WERI-Rb-1 (cell line): ENCODE measurements around the gene IL1RAPL1.

ENCODE experiments used
- DNase-seq: peaks from one replicate; pipeline ENCODE4 v3.0.0-alpha.2; 2020
- H3K27ac ChIP-seq: fragments of 250-450 bp; sonication (Bioruptor Pico); 2 replicates; pipeline ENCODE4 v1.5.1; 2020; ENCODE audit warnings: mild to moderate bottlenecking, moderate library complexity
- H3K27me3 ChIP-seq: fragments of 250-450 bp; sonication (Bioruptor Pico); 2 replicates; pipeline ENCODE4 v1.5.1; 2021; ENCODE audit warnings: mild to moderate bottlenecking, low read depth, moderate library complexity; ENCODE audit not compliant: insufficient read depth, severe bottlenecking
- H3K36me3 ChIP-seq: fragments of 250-450 bp; sonication (Bioruptor Pico); 2 replicates; pipeline ENCODE4 v1.5.1; 2020; ENCODE audit warnings: mild to moderate bottlenecking, moderate library complexity
- H3K4me3 ChIP-seq: 2 replicates; pipeline ENCODE4 v1.5.1; 2011; ENCODE audit warnings: low read depth, mild to moderate bottlenecking, control low read depth, low read length
- H3K9me3 ChIP-seq: fragments of 250-450 bp; sonication (Bioruptor Pico); 2 replicates; pipeline ENCODE4 v1.5.1; 2021; ENCODE audit warnings: mild to moderate bottlenecking, moderate library complexity; ENCODE audit not compliant: severe bottlenecking
- CTCF ChIP-seq: IDR thresholded peaks from 2 replicates; pipeline ENCODE4 v1.5.1; 2011; ENCODE audit warnings: low read depth, mild to moderate bottlenecking, control low read depth, inconsistent platforms, low read length

Gene IL1RAPL1

DNA sequence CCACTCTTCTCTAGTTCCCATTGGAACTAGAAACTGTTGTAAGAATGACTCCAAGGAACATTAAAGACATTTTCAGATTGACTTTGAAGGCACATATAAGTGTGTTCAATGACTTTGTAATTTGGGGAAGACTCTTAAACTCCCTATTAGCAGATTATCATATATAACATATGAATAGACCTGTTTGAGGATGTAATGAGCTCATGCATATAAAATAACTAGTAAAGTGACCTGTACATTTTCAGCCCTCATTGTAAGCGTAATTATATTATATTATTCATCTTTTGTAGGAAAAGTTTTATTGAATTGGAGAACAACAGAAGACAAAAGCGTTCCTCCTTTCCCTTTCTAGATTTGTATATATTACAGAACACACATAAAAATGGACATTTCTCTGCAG, 455.1 kb downstream of the IL1RAPL1 start:
- Histone ChIP-seq H3K9me3 (no peaks in the 10 kb centered on the region), H3K4me3 (no peak overlapping the region), H3K27me3 (no peaks in the 10 kb centered on the region), H3K36me3 (no peaks in the 10 kb centered on the region), H3K27ac (no peak overlapping the region)
- no peak for TF ChIP-seq CTCF
- no peak for DNase-seq

DNA sequence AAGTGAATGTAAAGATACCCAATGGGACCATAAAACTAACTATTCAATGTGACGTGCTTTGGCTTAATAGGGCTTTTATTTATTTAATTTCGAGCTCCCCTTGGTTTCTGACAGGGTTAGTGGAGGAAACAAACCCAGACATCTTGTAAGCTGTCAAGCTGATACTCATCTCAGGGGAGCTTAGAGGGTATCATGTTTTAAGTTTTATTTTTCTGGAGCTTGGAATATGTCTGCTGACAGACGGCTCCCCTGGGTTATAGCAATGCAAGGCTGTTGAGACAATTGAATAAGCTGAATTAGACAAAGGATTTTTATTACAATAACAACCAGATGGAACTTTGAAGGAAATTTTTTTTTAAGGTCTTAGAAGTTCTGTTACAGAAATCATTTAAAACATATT, 456.5 kb downstream of the IL1RAPL1 start:
- no peaks in the 10 kb centered on the region for H3K27me3 ChIP-seq
- no peak overlapping the region for H3K4me3 ChIP-seq
- no peak overlapping the region for H3K27ac ChIP-seq
- H3K36me3 ChIP-seq, result no peaks in the 10 kb centered on the region
- no peak for DNase-seq
- no peaks in the 10 kb centered on the region for H3K9me3 ChIP-seq
- no peak for TF ChIP-seq CTCF

DNA sequence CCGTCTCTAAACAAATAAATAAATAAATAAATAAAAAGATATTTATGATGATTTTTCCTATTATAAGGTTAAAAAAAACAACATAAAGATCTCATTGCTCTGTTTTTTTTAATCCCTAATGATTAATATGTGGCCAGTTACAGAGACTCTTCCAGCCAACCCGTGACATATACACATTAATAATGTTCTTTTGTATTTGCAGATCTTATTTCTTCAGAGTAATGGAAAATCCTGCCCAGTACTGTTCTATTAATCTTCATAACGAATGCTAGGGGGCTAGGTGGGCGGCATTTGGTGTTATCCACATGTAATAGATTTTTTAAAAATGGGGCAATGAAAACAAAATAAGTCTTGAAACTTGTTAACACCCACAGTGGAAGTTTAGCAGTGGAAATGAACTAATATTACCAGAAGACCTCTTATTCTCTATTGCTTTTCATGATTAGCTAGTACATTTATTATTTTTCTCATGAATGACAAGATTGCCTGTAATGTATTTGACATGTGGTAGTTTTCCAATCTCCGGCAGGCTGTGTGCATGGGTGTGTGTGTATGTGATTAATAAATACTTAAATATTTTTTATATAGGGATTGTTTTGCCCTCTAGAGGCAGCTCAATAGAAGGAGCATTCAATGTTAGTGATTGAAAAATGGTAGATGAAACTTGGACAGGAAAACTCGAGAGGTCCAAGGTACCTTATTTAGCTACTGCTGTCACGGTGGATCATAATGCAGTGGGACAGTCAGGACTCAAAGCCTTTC, 457.4 kb downstream of the IL1RAPL1 start:
- H3K36me3 ChIP-seq, result no peaks in the 10 kb centered on the region
- no peak for TF ChIP-seq CTCF
- DNase-seq, result no peak
- no peaks in the 10 kb centered on the region for H3K9me3 ChIP-seq
- no peaks in the 10 kb centered on the region for H3K27me3 ChIP-seq
- no peak overlapping the region for H3K4me3 ChIP-seq
- no peak overlapping the region for H3K27ac ChIP-seq

DNA sequence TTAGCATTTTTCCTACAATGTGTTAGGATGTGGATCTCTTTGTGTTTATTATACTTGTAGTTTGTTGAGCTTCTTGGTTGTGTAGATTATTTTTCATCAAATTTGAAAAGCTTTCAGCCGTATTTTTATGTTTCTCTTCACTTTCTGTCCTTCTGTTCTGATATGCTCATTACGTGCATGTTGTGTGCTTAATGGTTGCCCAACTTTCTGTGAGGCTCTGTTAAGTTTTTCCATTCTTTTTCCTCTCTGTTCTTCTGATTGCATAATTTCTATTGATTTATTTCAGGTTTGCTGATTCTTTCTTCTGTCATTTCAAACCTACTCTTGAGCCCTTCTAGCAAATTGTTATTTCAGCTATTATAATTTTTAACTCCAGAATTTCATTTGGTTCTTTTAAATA, 478.2 kb downstream of the IL1RAPL1 start:
- TF ChIP-seq CTCF, result no peak
- no peak overlapping the region for H3K4me3 ChIP-seq
- H3K27ac ChIP-seq, result no peak overlapping the region
- no peaks in the 10 kb centered on the region for H3K36me3 ChIP-seq
- H3K9me3 ChIP-seq, result no peaks in the 10 kb centered on the region
- no peak for DNase-seq
- no peaks in the 10 kb centered on the region for H3K27me3 ChIP-seq

GRCh38 chrX:29066516-29066915, 479.3 kb downstream of the IL1RAPL1 start:
- H3K4me3 ChIP-seq, result no peak overlapping the region
- no peaks in the 10 kb centered on the region for H3K9me3 ChIP-seq
- TF ChIP-seq CTCF, result no peak
- H3K27me3 ChIP-seq, result no peaks in the 10 kb centered on the region
- no peak for DNase-seq
- H3K36me3 ChIP-seq, result no peaks in the 10 kb centered on the region
- H3K27ac ChIP-seq, result no peak overlapping the region

GRCh38 chrX:29067351-29067750, 480.1 kb downstream of the IL1RAPL1 start:
- no peak overlapping the region for H3K4me3 ChIP-seq
- no peak for TF ChIP-seq CTCF
- no peak for DNase-seq
- H3K9me3 ChIP-seq, result no peaks in the 10 kb centered on the region
- no peaks in the 10 kb centered on the region for H3K36me3 ChIP-seq
- no peak overlapping the region for H3K27ac ChIP-seq
- no peaks in the 10 kb centered on the region for H3K27me3 ChIP-seq
